NCI-H2029 treated with DMSO at 0.1 percent for 48 hours (cell line): ENCODE measurements around the gene SLC25A43.
"Not testable (repeated sequence)": the region's sequence is repeated elsewhere in the genome, so short reads cannot be mapped to it uniquely, and the experiment has no call there.

Source experiments
- DNase-seq: peaks from one replicate; lab custom pipeline; 2025; lab: John Stamatoyannopoulos, UW

The SLC25A43 gene

GRCh38 chrX:119468551-119469312 lies 69.6 kb downstream of the SLC25A43 start:
- DNase-seq, result peak; percentile 58

DNA sequence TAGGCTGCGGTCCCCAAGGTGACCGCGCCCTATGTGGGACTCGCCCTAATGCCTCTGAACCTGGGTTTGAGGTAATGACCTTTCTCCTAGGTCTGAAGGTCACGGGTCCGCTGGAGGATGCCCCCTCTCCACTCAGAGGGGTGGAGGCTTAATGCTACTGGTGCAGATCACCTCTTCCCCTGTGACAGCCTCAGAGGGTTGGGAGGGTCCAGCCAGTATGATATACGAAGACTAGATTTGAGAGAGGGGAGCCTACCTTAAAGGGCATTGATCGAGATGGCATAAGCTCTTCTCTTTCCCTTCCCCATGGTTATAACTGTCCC lies 70.1 kb downstream of the SLC25A43 start:
- no peak for DNase-seq

DNA sequence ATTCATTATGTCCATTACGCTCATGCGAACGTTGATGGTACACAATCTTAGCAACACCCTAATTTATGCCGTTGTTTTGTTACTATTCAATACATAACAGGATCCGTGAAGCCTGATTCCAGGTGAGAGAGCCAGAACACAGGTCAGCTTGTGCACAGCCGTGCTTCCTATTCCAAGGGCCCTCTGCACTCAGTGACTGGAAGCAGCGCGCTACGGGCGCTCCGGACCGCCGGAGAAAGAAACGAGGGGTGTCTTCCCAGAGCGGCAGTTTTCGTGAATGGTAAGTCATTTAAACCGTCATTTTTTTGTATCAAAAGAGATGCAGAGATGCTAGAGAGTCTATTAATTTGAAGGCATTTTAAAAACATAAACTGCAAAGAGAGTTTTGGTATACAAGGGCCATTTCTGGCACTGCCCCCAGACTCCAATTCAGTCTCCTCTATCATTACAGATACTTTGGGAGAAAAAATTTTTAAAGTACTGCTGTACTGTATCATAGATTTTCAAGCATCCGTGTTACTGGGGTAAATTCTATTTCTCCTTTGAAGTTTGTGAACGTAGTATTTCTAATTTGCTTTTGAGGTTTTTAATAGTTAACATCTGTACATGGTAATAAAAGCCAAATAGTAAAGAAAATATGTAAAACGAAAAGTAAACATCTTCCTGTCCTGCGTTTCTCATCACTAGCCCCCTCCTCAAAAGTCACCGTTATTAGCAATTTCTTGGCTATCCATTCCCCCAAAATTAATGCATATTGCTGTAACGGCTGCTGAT lies 75.7 kb downstream of the SLC25A43 start:
- DNase-seq, result no peak

DNA sequence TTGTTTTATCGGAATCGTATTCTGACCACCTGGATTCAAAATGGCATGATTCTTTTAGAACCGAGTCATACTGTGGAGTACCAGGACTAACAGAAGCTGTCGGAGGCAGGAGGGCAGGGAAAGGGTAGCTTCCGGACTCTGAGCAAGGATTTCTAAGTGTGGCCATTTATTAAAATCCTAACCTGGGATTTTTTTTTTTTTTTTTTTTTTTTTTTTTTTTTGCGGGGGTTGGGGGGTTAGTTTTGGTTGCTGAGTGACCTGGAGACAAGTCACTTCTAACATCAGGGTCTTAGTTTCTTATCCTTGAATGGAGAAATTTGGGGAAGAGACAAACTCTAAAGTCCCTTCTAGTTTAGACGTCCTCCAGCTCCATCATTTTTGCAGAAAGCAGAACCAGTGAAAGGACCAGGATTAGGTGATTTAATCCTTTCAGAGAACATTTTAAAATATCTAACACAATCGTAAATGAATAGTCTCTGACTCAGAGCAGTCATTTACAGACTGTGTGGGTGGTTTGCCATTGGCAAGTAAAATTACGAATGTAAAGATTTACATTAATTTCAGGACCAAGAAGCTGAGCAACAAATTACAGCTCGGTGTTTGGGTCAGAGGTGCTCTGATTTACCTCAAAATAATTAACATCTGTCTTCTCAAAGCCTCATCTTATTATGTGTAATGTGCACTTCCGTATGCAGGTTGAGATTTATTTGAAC lies 76.4 kb downstream of the SLC25A43 start:
- DNase-seq, result no peak

GRCh38 chrX:119477812-119478232 lies 78.7 kb downstream of the SLC25A43 start:
- no peak for DNase-seq

DNA sequence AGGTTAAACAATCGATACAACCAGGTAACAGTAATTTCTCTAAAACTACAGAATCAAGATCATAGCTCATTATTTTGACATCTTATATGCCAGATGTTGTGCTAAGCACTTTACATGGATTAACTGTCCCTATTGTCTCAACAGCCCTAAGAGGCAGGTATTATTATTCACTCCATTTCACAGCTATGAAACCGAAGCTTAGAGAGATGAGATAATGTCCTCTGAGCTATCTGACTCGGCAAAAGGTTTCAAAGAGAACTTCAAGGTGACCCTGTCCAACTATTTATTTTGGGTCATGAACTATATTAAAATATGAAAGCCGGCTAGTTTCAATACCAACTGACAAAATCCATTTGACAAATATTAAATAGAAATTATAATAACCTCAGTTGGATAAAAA lies 79.4 kb downstream of the SLC25A43 start:
- DNase-seq, result no peak

DNA sequence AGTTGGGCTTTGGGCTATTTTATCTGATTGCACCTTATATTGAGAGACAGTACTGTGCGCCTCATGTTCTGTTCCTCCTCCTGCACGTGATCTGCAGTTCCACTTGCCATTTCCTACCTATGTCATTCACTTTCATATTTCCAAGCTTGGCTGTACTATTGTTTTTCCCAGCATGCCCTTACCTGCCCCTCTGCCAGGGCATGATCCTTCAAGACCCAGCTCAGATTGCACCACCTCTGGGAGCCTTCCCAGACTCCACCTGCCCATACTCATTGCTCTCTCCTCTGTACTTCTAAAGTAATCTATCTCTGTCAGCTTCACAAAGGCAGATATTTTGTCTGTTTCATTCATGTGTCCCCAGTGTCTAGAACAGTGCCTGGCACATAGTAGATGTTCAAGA lies 80.7 kb downstream of the SLC25A43 start:
- peak; percentile 60 for DNase-seq

DNA sequence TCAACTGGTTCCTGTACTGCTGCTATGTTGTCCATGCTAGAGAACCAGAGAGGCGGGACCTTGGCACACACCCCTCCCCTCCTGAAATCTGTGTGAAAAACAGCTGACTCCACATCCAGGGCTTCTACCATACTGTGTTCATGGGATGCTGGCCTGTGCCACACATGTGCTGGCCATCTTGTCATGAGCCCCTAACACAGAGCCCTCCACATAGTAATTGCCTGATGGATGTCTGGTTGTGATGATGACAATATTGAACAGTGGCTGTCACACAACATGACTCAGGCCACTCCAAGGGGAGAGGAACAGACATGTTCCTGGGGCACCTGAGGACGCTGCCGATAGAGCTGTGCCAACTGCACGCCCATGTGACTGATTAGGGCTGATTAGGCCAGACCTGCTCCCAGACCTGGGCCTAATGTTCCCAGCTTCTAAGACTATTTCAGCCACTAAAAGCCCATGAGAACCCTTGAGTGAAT lies 82.2 kb downstream of the SLC25A43 start:
- peak; percentile 8 for DNase-seq

GRCh38 chrX:119482041-119482440 lies 82.9 kb downstream of the SLC25A43 start:
- DNase-seq, result no peak

GRCh38 chrX:119482481-119483480 lies 83.6 kb downstream of the SLC25A43 start:
- peak; percentile 12 for DNase-seq

DNA sequence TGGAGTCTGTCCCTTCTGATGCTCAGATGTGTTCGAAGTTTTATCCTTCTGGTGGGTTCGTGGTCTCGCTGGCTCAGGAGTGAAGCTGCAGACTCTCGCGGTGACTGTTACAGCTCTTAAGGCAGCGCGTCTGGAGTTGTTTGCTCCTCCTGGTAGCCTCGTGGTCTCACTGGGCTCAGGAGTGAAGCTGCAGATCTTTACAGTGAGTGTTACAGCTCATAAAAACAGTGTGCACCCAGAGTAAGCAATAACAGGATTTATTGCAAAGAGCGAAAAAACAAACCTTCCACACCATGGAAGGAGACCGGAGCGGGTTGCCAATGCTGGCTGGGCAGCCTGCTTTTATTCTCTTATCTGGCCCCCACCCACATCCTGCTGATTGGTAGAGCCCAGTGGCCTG lies 87.6 kb downstream of the SLC25A43 start:
- DNase-seq, result no peak

GRCh38 chrX:119487766-119488165 lies 88.6 kb downstream of the SLC25A43 start:
- DNase-seq, result not testable (repeated sequence)

DNA sequence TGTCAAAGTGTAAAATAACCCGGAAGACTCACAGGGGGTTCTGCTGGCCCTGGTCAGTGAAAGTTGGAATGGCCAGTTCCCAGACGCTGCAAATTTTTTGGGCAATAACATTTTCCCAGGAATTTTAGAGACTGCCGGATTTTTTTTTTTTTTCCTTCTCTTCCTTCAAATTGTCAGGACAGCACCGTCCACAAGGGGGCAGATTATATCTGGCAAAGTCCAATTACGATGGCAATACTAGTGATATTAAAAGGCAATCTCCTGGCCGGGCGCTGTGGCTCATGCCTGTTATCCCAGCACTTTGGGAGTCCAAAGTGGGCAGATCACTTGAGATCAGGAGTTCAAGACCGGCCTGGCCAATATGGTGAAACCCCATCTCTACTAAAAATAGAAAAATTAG lies 89.6 kb downstream of the SLC25A43 start:
- DNase-seq, result peak; percentile 6

DNA sequence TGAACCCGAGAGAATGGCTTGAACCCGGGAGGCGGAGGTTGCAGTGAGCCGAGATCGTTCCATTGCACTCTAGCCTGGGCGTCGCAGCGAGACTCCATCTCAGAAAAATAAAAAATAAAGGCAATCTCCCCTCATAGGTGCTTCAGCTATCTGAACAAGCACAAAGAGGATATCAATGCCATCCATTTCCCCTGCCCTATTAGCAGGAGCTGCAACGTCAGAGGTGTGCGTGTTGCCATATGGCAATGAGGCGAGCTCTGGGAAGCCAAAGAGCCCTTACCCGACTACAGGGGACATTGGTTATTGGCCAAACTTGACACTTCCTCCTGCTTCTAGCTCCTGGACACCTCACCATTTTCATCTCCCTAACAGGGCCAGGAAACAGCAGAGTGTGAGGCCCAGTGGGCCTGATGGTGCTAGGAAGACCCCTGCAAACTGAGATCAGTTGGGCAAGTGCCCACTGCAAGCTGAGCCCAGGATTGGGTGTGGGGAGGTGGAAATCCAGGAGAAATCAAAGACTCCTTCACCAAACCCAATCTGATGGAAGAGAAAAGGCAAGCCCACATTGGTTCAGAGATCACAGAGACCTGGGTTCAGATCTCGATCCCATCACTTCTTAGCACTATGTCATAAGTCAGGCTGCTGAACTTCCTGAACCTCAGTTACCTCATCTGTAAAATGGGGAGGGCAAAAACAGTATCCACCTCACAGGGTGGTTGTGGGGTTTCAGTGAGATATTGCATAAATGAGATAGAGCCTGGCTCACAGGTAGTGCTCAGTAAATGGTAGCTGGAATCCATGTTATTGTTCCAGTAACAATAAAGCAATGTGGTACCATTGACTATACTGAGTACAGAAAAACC lies 90.3 kb downstream of the SLC25A43 start:
- no peak for DNase-seq

- no peak for DNase-seq
Observed at GRCh38 chrX:119492463-119492862, 93.3 kb downstream of the SLC25A43 start.

DNA sequence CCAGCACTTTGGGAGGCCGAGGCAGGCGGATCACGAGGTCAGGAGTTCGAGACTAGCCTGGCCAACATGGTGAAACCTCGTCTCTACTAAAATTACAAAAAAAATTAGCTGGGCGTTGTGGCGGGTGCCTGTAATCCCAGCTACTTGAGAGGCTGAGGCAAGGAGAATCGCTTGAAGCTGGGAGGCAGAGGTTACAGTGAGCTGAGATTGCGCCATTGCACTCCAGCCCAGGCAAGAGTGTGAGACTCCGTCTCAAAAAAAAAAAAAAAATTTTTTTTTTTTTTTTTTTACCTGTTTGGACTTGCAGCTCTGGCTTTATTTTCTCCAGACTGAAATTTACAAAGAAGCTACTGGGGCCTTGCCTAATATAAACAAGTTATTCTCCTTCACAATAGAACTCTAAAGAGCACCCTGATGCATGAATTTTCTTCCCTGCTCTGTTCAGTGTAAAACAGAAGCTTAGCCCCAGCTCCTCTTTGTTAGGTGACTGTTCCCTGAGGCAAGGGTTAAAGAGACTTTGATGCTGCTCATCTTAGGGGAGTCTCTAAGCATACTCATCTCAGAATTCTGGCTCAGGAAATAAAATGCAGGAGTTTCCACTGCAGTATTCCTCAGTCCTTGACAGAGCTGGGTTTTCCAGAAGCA lies 94.8 kb downstream of the SLC25A43 start:
- not testable (repeated sequence) for DNase-seq

- no peak for DNase-seq
Observed at GRCh38 chrX:119495734-119496726, 96.9 kb downstream of the SLC25A43 start.

- DNase-seq, result no peak
Observed at GRCh38 chrX:119497185-119497584, 98.0 kb downstream of the SLC25A43 start.
